K562 (cell line): ENCODE measurements around the gene ADI1. TPM values are rescaled to one million over a fixed set of nuclear protein-coding genes. Genes with fewer than 3 reads are reported as not detected.

Experiments used
- ATF4 ChIP-seq: fragments of 450-650 bp; formaldehyde crosslinking; IDR thresholded peaks from 2 replicates; pipeline ENCODE4 v1.4.0; 2022; ENCODE audit warnings: mild to moderate bottlenecking, moderate library complexity
- ATF7 ChIP-seq: fragments of 450-650 bp; IDR thresholded peaks from 2 replicates; pipeline ENCODE4 v1.7.1; 2014; ENCODE audit warnings: mild to moderate bottlenecking, moderate library complexity
- CBX5 ChIP-seq: IDR thresholded peaks from 2 replicates; pipeline ENCODE4 v1.6.1; 2014; ENCODE audit warnings: low read depth, borderline replicate concordance
- CHD2 ChIP-seq: IDR thresholded peaks from 2 replicates; pipeline ENCODE4 v1.6.1; 2011; ENCODE audit warnings: low read depth, low read length
- CREM ChIP-seq: IDR thresholded peaks from 2 replicates; pipeline ENCODE4 v1.6.1; 2014; ENCODE audit warnings: antibody characterized with exemption, low read depth
- EP300 ChIP-seq: IDR thresholded peaks from 2 replicates; pipeline ENCODE4 v1.6.1; 2012; ENCODE audit warnings: low read length, improper control_type of control experiment
- ETV1 ChIP-seq: fragments of 450-650 bp; conservative IDR thresholded peaks from 2 replicates; pipeline ENCODE4 v1.6.1; 2016; ENCODE audit warnings: missing genetic modification characterization, control low read depth, low read depth, missing compliant biosample characterization
- FOXK2 ChIP-seq, 2 experiments: fragments of 450-650 bp; IDR thresholded peaks in 1 of 2; conservative IDR thresholded peaks in 1 of 2; 2 replicates each; pipeline ENCODE4 v1.6.1; 2016; ENCODE audit warnings: low read depth in 2 of 2, mild to moderate bottlenecking in 1 of 2
- HEY1 ChIP-seq: fragments of 250-450 bp; sonication (Bioruptor Pico); IDR thresholded peaks from 2 replicates; pipeline ENCODE4 v1.5.0; 2020; ENCODE audit warnings: mild to moderate bottlenecking, moderate library complexity, borderline replicate concordance
- KDM4B ChIP-seq, 2 experiments: fragments of 450-650 bp in 1 of 2; sonication (generic) in 1 of 2; IDR thresholded peaks; 2 replicates each; pipeline ENCODE4 v1.6.1; 2016 to 2017; ENCODE audit warnings: borderline replicate concordance in 2 of 2, antibody characterized with exemption in 1 of 2, low read depth in 1 of 2, mild to moderate bottlenecking in 1 of 2
- NFE2L1 ChIP-seq: fragments of 450-650 bp; IDR thresholded peaks from 2 replicates; pipeline ENCODE4 v1.6.1; 2016; ENCODE audit warnings: missing genetic modification characterization, low read depth, mild to moderate bottlenecking, missing compliant biosample characterization, moderate library complexity, borderline replicate concordance
- NONO ChIP-seq, 2 experiments: fragments of 200-400 bp in 1 of 2; fragments of 450-650 bp in 1 of 2; formaldehyde crosslinking in 1 of 2; IDR thresholded peaks; 2 replicates each; pipeline ENCODE4 v1.6.1; 2017; ENCODE audit warnings: low read depth in 2 of 2, mild to moderate bottlenecking in 2 of 2, moderate library complexity in 2 of 2, low read length in 1 of 2
- PTTG1 ChIP-seq: fragments of 450-650 bp; IDR thresholded peaks from 2 replicates; pipeline ENCODE4 v1.6.1; 2016; ENCODE audit warnings: low read depth, mild to moderate bottlenecking, missing genetic modification characterization, missing compliant biosample characterization
- RAD51 ChIP-seq: fragments of 450-650 bp; IDR thresholded peaks from 2 replicates; pipeline ENCODE4 v1.7.1; 2016; ENCODE audit warnings: low read depth, mild to moderate bottlenecking, borderline replicate concordance
- RBM15 ChIP-seq: fragments of 200-400 bp; formaldehyde crosslinking; IDR thresholded peaks from 2 replicates; pipeline ENCODE4 v1.6.1; 2018; ENCODE audit warnings: mild to moderate bottlenecking, low read length, moderate library complexity; ENCODE audit not compliant: insufficient read depth
- RNF2 ChIP-seq: sonication (generic); IDR thresholded peaks from 2 replicates; pipeline ENCODE4 v1.6.1; 2016
- SUPT5H ChIP-seq: fragments of 450-650 bp; IDR thresholded peaks from 2 replicates; pipeline ENCODE4 v1.6.1; 2016
- TCF3 ChIP-seq: sonication (generic); formaldehyde crosslinking; IDR thresholded peaks from 2 replicates; pipeline ENCODE4 v1.4.0; 2020; ENCODE audit warnings: mild to moderate bottlenecking, missing genetic modification reagents
- TFE3 ChIP-seq: fragments of 450-650 bp; formaldehyde crosslinking; IDR thresholded peaks from 2 replicates; pipeline ENCODE4 v1.4.0; 2020; ENCODE audit warnings: mild to moderate bottlenecking, mixed read lengths
- UBTF ChIP-seq, 2 experiments: IDR thresholded peaks; 2 replicates each; pipeline ENCODE4 v1.6.1; 2012; ENCODE audit warnings: improper control_type of control experiment in 2 of 2, low read depth in 2 of 2, low read length in 2 of 2, borderline replicate concordance in 1 of 2
- ZNF740 ChIP-seq, 3 experiments: fragments of 200-800 bp in 1 of 3; sonication (Bioruptor generic) in 1 of 3; sonication (generic) in 1 of 3; formaldehyde crosslinking in 1 of 3; IDR thresholded peaks; 2 replicates each; pipeline versions ENCODE4 v1.6.1 to v1.8.0; 2016 to 2022; ENCODE audit warnings: mild to moderate bottlenecking in 2 of 3, missing compliant biosample characterization in 2 of 3, missing genetic modification characterization in 2 of 3, missing genetic modification reagents in 1 of 3
- polyA plus RNA-seq, 8 experiments: library from polyadenylated mRNA; depleted of rRNA in 4 of 8; stranded (reverse) in 5 of 8; unstranded in 3 of 8; fragments of >200 nt; fragmentation: Nextera tagmentation in 2 of 8; fragmentation: Illumina TruSeq in 1 of 8; extraction: Ambion mirVana in 2 of 8; extraction: Trizol in 1 of 8; gene quantifications; 2 replicates each; pipeline versions ENCODE4 v1.2.1 to v1.2.3, GENCODE V29; 2011 to 2014; ENCODE audit warnings: inconsistent platforms in 1 of 8, missing spikeins in 1 of 8
- total RNA-seq, 7 experiments: library from RNA; depleted of rRNA in 6 of 7; stranded (reverse); fragments of >200 nt in 6 of 7; fragmentation: Illumina TruSeq in 2 of 7; extraction: Trizol in 2 of 7; gene quantifications; 2 replicates each; pipeline versions ENCODE4 v1.2.1 to v1.2.3, GENCODE V29; 2011 to 2021; ENCODE audit warnings: low replicate concordance in 1 of 7

The ADI1 gene
- total and polyA plus RNA-seq, 9 of the 15 experiments (the other 6 are each of a cell fraction or from before 2014, with no cell fraction given) = 6.1 to 51.0 (median 27.1) TPM

- no peak for TF ChIP-seq RBM15
- peak; percentile 62; the same call in 1 of the 2 replicates for TF ChIP-seq ATF4 (CRISPR knock-in tag)
- TF ChIP-seq NFE2L1 = no peak
- TF ChIP-seq RAD51 = no peak; the same call in 1 of the 2 replicates
- TF ChIP-seq ATF7 = peak; percentile 63; the same call in 1 of the 2 replicates
- TF ChIP-seq TCF3 (CRISPR knock-in tag) = no peak
- no peak; a peak in 1 of 4 replicates for TF ChIP-seq KDM4B (IDR thresholded peaks at IDR 0.05; ENCODE audit: borderline replicate concordance in 2 of 2, low read depth in 1 of 2)
- TF ChIP-seq ZNF740 (CRISPR knock-in tag; IDR thresholded peaks at IDR 0.05) = no peak
- TF ChIP-seq ZNF740 (tag; IDR thresholded peaks at IDR 0.05) = no peak
- no peak for TF ChIP-seq TFE3
- TF ChIP-seq HEY1 (CRISPR knock-in tag) = no peak
- peak; percentile 86 for TF ChIP-seq SUPT5H
- no peak for TF ChIP-seq CHD2
- TF ChIP-seq EP300 = no peak
- TF ChIP-seq FOXK2 (conservative IDR thresholded peaks at IDR 0.05 in 1 of 2, IDR thresholded peaks at IDR 0.05 in 1 of 2; ENCODE audit: low read depth in 2 of 2) = no peak; a peak in 1 of 4 replicates
- TF ChIP-seq RNF2 = no peak
- no peak for TF ChIP-seq UBTF (IDR thresholded peaks at IDR 0.05; ENCODE audit: borderline replicate concordance in 1 of 2, low read depth in 2 of 2, low read length in 2 of 2)
- TF ChIP-seq NONO (IDR thresholded peaks at IDR 0.05; ENCODE audit: low read depth in 2 of 2, low read length in 1 of 2) = peak; percentile 5 to 95; a peak in 2 of 4 replicates
- TF ChIP-seq ETV1 (tag) = no peak
- TF ChIP-seq PTTG1 = no peak
- no peak; the same call in 1 of the 2 replicates for TF ChIP-seq CREM
- TF ChIP-seq CBX5 = no peak
Observed at GRCh38 chr2:3519255-3520205, at the start of gene ADI1 (continued).
